NCI-H446 treated with DMSO at 0.1 percent for 48 hours (cell line): Measurements from ENCODE around the gene NTHL1.

Experiments used
- DNase-seq: peaks from one replicate; lab custom pipeline; 2025; lab: John Stamatoyannopoulos, UW

Gene NTHL1

DNA sequence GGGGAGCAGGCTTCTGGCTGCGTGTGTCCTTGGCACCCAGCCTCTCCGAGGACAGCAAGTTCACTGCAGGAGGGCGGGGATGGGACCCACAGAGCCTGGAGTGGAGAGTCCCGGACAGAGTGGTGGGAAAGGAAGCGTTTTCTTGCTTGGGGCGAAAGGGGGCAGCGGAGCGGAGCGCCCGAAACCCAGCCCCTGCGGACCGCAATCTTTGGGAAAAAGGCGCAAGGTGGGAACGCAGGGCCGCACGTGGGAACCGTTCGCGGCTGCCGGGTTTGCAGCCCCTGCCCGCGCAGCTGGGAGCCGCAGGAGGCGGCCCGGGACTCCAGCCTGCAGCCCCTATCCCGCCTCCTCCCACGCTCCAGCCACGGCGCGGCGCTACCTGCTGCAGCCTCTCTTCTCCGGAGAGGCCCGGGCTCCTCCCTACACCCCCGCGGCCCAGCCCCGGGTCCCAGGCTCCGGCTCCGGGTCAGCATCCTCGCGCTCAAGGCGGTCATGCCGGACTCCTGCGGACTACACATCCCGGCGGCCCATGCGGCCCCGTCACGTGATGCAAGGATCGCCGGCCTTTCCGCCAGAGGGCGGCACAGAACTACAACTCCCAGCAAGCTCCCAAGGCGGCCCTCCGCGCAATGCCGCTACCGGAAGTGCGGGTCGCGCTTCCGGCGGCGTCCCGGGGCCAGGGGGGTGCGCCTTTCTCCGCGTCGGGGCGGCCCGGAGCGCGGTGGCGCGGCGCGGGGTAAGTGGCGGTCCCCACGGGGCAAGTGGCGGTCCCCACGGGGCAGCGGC, at the start of gene NTHL1, which contains the start of gene TSC2:
Gene NTHL1, minus strand, starts transcription at position 505 of the 786 bp plus-strand sequence. Its CDS starts 11 bp downstream, at position 494.
Gene TSC2, plus strand, starts transcription at position 656 of the 786 bp plus-strand sequence. CDS start 631 bp downstream, outside the sequence.
- peak; percentile 82 for DNase-seq

DNA sequence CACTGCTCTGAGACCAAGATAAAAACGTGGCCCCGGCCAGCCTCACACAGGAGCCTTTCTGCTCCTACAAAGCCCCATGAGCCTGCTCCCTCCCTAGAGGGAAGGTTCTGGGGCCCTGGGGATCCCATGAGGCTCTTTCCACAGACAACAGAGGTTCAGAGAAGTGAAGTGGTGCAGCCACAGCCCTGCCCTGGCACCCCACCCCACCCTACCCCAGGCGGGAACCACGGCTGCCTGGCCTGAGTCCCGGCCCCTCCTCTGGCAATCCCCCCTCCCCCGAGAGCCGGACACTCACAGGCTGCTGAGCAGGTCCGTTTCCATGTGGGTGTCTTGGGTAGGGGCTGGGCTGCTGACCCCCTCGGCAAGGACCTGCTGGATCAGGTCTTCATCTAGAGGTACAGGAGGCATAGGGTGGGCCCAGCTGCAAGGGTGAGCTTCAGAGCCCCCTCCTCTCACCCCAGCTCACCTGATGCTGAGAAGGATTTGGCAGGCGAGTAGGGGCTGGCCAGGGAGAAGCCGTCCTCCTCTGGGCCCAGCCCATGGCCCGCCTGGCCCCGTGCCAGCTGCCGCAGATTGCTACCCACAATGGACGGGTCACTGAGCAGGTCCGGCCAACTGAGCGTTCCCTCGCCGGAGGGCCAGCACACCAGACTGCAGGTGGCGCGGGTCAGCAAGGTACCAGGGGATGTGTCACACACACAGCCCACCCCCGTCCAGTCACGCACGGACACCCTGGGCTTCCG, 49.4 kb upstream of the NTHL1 start:
- no peak for DNase-seq

- no peak for DNase-seq
Observed at GRCh38 chr16:2095918-2096582, 48.4 kb upstream of the NTHL1 start.

- no peak for DNase-seq
Observed at GRCh38 chr16:2095315-2095853, 47.8 kb upstream of the NTHL1 start.

DNA sequence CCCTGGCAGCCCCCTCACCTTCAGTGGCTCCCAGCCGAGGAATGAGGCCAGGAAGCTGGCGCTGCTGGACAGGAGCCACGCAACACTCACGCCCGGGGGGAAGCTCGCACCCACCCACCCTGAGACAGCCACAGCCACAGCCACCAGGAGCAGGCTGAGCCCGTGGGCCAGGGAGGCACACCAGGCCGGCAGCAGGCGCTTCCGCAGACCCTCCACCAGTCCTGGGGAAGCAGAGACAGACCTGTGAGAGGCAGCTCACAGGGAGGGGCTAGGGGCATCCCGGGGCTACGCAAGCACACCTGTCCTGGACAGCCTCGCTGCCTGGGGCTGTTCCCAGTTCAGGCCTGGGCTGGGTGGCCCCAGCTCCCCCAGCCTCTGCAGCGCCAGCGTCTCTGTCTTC, 46.2 kb upstream of the NTHL1 start:
- DNase-seq = no peak

- no peak for DNase-seq
Observed at GRCh38 chr16:2092866-2093265, 45.2 kb upstream of the NTHL1 start.

DNA sequence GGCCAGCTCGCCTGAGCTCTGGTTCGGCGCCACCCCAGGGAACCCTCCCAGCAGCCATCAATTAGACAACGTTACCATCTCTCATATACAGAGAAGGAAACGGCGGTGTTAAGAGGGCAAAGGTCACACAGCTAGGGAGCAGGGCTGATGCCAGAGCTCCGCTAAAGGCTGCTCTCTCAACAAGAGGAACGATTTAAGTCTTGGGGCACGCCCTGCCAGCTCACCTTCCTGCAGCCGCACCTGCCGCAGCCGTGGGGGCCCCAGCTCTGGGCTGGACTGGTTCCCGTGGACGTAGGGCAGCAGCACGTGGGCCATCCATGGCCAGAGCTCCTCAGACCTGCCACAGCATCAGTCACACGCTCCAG, 44.6 kb upstream of the NTHL1 start:
- no peak for DNase-seq

- no peak for DNase-seq
Observed at GRCh38 chr16:2091547-2092255, 44.1 kb upstream of the NTHL1 start.

- DNase-seq = no peak
Observed at GRCh38 chr16:2090777-2091546, 43.3 kb upstream of the NTHL1 start.

DNA sequence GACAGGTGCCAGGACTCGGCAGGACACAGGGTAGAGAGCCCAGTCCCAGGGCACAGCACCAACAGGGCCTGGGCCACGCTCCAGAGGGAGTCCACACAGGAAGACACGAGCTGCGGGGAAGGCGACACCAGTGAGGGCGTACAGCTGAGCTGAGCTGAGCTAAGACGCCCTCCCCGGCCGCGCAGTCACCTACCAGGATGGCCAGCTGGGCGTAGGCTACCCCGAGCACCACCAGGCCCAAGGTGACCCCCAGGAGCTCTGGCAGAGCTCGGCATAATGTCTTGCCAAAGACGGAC, 42.8 kb upstream of the NTHL1 start:
- DNase-seq = no peak

- no peak for DNase-seq
Observed at GRCh38 chr16:2089706-2090480, 42.3 kb upstream of the NTHL1 start.

DNA sequence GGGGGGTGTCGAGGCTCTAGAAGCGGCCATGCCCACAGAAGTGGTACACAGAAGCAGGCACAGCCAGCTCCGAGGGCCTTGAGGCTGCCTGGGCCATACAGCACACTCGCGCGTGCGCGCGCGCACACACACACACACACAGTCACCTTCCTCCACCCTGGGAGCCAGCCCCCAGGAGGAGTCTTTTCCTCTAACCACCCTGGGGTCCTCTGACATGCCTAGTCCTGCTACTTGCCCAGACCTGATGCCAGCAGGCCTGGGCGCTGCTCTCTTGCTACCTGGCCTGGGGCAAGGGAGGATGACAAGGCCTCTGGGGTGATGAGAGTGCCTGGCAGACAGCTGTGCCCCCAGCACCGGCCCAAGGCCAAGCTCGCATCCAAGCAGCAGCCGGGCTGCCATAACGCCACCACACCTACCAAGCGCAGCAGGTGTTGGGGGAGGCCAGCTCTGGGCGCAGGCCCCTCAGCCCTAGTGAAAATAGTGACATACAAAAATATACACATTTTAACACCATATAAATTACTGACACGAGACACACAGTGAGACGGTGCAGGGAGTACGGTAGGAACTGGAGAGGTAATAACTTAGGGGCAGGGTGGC, 41.2 kb upstream of the NTHL1 start:
- DNase-seq = no peak

DNA sequence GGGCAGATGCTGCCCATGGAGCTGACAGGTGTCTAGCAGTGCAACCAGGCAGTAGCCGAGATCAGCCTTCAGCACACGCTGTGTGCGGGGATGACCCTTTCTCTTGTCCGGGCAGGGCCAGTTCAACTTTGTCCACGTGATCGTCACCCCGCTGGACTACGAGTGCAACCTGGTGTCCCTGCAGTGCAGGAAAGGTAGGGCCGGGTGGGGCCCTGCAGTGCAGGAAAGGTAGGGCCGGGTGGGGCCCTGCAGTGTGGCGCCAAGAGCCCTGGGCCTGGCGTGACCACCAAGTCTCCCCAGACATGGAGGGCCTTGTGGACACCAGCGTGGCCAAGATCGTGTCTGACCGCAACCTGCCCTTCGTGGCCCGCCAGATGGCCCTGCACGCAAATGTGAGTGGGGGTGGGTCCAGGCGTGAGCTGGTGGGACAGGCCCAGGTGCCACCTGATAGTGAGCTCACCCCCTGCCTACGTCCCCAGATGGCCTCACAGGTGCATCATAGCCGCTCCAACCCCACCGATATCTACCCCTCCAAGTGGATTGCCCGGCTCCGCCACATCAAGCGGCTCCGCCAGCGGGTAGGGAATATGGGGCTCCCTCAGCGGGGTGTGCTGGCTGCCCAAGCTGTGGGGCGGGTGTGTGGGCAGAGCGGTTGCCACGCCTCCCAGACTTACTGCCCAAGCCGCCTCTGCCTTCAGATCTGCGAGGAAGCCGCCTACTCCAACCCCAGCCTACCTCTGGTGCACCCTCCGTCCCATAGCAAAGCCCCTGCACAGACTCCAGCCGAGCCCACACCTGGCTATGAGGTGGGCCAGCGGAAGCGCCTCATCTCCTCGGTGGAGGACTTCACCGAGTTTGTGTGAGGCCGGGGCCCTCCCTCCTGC, 40.4 kb upstream of the NTHL1 start:
- DNase-seq = no peak

DNA sequence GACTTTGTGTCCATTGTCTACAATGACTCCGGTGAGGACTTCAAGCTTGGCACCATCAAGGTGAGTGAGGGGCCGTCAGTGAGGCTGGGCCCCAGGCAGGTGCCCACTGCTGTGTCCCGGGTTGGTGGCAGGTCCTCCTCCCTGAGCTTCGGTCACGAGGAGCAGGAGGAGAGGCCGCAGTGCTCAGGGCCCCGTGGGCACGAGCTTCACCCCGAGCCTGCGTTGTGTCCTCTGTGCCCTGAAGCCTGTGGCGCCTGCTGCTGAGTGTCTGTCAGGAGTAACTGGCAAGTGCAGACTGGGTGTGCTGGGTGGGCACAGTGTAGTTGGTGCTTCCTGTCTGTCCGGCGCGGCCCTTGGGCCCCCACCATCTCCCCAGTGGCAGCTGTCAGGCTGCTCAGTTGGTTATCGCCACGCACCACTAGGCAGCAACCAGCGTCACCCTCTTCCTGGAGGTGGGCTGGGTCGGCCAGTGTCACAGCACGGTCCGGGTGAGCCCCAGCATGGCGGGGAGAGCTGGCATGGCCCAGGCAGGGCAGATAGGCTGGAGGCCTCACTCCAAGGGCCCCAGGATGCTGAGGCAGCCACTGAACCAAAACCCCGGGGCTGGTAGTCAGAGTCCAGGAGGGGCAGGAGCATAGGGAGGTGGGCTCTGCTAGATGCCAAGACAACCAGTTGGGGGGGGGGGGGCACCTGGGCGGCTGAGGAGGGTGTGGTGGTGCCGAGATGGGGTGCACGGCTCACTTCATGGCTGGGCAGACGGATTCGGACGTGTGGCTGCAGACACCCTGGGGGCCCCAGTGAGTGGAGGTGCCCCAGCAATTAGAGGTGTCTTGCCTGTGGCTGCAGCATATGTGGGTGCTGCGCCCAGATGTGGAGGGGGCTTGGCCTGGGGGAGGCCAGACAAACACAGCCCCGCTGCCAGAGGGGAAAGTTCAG, 39.4 kb upstream of the NTHL1 start:
- DNase-seq = no peak

DNA sequence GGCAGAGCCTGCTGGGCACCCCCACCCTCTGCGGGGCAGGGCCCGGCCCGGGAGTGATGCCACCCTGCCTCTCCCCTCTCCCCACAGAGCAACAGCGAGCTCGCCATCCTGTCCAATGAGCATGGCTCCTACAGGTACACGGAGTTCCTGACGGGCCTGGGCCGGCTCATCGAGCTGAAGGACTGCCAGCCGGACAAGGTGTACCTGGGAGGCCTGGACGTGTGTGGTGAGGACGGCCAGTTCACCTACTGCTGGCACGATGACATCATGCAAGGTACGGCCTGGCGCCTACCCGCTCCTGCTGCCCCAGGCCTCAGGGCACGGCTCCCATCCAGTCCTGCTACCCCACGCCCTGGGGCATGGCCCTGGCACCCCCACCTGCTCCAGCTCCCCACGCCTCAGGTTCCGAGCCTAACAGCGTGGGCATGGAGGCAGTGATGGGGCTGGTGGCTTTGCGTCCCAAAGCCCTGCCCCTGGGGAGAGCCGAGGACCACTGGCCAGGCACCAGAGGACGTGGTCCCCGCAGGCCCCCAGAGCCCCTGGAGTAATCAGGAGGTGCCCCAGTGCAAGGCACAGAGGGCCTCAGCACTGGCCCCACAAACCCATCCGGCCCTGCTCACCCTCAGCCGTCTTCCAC, 38.6 kb upstream of the NTHL1 start:
- no peak for DNase-seq

DNA sequence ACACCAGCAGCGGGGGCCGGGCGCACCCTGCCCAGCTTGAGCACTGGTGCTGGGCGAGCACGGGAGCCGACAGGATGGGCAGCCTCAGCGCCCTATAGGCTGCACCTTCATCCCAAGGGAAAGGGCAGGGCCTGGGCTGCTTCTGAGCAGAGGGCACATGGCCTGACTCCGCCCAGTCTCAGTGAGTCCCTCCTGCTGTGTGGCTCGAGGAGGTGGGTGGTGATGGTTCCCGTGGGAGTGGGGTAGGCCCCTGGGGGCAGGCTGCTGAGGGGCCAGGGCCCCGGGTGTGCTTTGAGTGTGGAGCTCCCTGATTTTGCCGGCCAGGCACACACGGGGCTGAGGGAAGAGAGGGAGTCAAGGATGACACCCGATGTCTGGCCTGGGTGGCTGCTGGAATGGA, 38.0 kb upstream of the NTHL1 start:
- DNase-seq = no peak

- no peak for DNase-seq
Observed at GRCh38 chr16:2084895-2085625, 37.4 kb upstream of the NTHL1 start.
